ENCODE results near the gene CCR9.
A peak's percentile ranks its signal among the peaks of the same experiment; 100 is the strongest.
"Not testable (repeated sequence)": the region's sequence is repeated elsewhere in the genome, so short reads cannot be mapped to it uniquely, and the experiment has no call there.

CCR9 gene, protein sequence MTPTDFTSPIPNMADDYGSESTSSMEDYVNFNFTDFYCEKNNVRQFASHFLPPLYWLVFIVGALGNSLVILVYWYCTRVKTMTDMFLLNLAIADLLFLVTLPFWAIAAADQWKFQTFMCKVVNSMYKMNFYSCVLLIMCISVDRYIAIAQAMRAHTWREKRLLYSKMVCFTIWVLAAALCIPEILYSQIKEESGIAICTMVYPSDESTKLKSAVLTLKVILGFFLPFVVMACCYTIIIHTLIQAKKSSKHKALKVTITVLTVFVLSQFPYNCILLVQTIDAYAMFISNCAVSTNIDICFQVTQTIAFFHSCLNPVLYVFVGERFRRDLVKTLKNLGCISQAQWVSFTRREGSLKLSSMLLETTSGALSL

DNA sequence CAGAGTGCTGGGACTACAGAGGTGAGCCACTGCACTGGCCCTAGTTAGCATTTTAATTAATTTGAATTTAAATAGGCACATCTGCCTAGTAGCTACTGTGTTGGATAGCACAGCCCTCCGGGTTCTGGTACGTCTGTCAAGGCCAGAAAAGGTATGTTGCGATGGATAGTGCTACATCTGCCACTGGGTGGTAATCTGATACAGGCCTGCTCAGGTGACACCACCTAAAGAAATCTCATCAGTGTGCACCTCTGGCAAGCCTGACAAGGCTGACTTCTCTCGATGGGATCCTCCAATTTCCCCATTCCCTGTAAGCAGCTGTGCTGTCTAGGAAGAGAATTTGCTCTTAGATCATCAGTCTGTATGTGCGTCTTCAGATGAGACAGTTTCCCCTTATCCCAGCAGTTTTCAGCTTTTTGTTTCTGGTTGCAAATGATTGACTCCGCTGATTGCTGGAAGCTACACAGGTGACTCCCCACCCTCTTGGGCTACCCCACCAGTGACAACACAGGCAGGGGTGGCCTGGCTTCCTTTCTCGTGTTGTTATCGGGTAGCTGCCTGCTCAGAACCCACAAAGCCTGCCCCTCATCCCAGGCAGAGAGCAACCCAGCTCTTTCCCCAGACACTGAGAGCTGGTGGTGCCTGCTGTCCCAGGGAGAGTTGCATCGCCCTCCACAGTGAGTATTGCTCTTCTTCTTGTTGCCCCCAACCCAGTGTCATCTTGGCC is at the start of gene CCR9:
CCR9 (plus strand) TSS at position 565 of the 727 bp plus-strand sequence. CDS start 8,391 bp downstream, outside the sequence.
- peak; percentile 22 for DNase-seq

DNA sequence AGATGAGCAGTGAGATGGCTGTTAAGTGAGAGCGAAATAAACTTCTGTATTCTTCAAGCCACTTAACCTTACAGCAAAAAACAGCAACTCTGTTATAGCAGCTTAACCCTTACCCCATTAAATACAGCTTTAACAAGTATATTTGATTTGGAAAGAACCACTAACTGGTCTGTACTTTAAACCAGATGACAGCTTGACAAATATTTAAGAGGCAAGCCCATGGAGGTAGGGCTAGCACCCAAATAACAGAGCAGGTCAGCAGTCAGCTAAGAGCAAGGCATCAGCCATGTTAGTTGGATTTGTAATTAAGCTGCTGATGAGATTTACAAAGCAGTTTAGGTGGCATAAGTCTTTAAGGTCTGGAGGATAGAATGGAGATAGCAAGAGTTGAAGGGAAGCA is 47.9 kb upstream of the CCR9 start:
- DNase-seq: no peak

DNA sequence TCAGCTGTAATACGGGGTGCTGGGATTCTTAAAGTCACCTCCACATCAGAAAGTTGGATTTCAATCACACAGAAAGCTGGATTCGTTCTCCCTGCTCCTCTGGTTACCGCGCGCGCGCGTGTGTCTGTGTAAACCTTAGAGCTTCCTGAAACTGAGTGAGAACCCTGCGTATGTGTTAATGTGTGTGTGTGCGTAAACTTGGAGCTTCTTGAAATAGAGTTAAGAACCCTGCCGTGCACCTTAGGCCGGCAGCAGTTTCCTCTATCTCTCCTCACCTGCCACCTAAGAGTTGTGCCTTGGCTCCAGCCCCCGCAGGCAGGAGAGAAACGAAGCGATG is 45.0 kb upstream of the CCR9 start:
- DNase-seq: no peak

DNA sequence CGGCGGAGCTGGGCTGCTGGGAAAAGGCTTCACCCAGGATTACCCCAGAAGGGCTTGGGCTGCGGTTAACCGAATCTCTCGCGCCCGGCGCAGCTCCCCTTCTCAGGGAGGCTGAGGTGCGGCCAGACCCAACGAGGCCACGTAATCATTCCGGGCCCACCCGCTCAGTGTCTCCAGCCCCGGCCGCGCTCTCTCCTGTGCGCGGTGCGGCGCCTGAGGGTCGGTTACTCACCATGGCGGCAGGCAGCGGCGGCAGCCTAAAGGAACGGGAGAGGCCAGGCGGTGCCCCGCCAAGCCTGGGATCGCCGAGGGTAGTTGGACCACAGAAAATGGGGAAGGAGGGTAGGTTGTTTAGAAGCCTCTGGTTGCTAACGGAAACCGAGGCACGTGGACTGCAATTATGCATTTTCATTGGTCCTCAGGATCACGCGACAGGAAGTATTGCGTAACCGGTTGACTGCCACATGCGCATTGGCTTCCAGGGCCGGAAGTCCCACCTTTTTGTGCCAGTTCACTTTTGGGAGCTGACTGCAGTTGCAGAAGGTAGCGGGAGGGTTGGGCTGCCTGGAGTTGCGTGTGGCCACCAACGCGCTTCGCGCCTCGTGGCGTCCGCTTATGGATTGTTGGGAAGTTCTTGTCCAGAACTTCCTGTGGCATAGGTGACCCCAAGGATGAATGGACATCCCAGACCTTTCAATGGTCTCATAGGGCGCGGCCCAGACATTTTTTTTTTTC is 44.4 kb upstream of the CCR9 start, which contains the start of gene LZTFL1:
LZTFL1 (minus strand) TSS at position 363 of the 735 bp plus-strand sequence; CDS start at position 235, 128 bp downstream.
- DNase-seq: peak; percentile 95

DNA sequence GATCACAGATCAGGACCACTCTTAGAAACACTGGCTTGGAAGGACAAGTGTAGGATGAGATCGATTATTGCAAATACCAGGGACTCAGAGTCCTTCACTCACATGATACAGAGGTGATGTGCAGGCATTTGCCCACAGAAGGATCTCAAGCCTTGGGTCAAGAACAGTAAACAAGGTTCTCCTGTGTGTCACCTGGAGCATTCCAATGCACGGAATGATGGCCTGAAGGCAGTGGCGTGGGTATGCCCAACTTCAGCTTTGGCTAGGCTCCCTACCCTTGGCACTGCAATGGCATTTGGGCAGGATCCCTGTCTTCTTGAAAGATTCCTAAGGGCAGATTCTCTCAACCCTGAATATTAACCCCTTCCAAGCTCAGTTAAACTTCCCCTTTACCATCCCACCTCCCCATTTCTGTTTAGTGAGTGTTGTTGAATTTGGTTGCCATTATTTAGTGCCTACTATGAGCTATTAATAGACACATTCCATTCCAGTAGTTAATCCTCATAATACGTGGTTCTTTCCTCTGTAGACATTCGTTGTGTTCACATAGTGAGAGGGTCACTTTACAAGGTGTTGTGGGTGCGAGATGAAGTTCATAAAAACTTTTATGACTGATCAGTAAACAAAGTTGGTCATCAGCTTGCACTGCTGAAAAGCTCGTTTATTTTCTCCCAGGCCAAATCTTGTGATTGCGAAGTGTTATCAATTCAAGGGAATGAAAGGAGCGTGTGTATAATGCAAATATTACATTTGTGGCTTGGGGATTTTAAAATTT is 43.3 kb upstream of the CCR9 start:
- DNase-seq: no peak

DNA sequence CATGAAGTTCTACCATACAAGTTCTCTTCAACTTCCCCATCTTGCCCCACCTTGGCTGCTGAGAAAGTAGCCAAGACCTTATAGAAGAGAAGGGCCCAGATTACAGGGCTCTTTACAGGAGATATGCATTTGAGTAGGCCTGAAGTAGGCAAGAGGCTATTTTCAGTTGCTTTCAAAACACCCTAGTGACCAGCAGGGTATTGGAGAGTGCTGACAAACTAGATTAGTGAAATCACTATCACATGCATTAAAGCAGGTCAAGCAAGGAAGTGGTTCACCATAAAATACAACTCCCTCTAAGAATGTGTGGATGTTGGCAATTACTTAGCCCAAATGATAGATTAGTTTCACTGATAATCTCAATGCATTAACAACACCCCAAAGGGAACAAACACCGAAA is 41.7 kb upstream of the CCR9 start:
- DNase-seq: no peak

DNA sequence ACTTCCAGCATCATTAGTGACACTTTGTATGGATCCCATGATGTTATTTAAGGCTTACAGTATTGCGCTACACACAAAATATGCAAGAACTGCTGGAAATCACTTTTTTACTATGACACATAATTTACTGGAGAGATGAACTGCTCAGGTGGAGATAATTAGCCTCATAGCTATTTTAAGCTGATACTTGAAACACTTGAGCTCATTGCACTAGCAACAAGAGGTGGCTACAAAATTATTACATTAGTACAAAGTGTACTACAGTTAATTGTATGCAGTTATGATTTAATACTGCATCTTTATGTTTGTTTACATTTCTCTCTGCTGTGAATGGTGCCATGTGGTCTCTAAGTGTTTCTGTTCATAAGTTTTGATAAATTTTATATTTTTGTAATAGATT is 38.0 kb upstream of the CCR9 start:
- DNase-seq: no peak

DNA sequence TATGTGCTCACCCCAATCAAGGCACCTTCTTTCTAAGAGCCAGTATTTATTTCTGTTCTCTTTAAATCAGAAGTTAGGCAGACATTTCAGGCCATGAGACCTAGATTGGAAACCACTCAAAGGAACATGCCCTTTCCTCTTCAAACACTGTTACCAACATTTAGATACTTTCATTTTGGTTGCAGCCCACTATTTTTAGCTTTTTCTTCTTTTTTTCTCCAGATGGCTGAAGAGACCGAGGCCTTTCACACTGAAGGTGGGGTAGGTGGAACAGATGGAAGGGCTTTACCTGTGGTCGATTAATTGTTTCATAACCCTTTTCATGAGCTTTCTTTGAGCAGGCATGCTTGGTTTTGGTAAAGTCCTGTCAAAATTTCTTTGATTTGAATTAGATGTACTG is 33.5 kb upstream of the CCR9 start:
- no peak for DNase-seq

DNA sequence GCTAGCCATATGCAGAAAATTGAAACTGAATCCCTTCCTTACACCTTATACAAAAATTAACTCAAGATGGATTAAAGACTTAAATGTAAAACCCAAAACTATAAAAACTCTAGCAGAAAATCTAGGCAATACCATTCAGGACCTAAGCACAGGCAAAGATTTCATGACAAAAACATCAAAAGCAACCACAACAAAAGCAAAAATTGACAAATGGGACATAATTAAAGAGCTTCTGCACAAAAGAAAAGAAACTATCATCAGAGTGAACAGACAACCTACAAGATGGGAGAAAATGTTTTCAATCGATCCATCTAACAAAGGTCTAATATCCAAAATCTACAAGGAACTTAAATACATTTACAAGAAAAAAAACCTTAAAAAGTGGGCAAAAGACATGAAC is 30.0 kb upstream of the CCR9 start:
- not testable (repeated sequence) for DNase-seq

DNA sequence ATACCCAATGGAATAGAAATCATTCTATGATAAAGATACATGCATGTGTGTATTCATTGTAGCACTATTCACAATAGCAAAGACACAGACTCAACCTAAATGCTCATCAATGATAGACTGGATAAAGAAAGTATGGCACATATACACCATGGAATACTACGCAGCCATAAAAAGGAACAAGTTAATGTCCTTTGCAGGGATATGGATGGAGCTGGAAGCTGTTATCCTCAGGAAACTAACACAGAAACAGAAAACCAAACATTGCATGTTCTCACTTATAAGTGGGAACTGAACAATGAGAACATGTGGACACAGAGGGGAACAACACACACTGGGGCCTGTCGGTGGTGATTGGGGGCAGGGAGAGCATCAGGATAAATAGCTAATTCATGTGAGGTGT is 29.3 kb upstream of the CCR9 start:
- DNase-seq: not testable (repeated sequence)

DNA sequence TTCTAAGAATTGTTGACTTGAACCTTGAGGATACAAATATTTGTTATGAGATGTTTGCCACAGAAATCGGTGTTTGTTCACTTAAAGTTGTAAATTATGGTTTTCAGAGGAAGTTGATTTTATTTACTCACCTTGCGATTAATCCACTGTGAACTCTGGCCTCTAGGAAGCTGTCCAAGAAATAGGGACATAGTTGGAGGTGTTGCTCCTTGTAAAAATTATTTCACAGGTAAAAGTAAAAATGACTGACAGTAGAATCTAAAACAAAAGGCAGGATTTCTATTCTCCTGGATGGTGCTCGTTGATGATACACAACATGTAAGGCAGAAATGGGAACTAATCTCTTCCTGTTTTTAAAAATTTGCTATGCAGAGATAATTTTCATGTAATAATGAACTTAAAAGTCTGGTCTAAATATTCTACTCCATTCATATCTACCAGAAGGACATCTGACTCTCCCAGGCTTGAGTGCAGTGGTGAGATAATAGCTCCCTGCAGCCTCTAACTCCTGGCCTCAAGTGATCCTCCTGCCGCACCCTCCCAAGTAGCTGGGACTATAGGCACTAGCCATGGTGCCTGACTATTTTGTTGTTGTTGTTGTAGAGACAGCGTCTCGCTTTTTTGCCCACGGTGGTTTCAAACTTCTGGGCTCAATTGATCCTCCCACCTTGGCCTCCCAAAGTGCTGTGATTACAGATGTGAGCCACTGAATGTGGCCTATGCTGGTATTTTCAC is 27.4 kb upstream of the CCR9 start:
- no peak for DNase-seq

DNA sequence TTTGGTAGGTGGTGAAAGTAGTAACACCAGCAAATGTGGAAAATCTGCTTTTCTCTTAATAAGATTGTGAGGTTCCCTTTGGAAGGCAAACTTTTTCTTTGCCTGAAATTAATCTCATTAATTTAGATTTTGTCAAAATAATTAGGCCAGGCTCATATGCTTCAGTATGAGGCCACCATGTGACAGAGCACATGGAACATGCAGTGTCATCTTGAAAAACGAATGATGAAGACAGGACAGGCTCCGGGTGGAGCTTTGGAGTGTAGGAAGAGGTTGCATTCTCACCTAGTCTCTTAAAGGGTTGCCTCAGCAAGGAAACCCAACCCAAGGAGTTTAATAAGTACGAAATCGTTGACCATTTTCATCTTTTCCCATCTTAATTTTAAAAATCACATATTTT is 25.9 kb upstream of the CCR9 start:
- no peak for DNase-seq

DNA sequence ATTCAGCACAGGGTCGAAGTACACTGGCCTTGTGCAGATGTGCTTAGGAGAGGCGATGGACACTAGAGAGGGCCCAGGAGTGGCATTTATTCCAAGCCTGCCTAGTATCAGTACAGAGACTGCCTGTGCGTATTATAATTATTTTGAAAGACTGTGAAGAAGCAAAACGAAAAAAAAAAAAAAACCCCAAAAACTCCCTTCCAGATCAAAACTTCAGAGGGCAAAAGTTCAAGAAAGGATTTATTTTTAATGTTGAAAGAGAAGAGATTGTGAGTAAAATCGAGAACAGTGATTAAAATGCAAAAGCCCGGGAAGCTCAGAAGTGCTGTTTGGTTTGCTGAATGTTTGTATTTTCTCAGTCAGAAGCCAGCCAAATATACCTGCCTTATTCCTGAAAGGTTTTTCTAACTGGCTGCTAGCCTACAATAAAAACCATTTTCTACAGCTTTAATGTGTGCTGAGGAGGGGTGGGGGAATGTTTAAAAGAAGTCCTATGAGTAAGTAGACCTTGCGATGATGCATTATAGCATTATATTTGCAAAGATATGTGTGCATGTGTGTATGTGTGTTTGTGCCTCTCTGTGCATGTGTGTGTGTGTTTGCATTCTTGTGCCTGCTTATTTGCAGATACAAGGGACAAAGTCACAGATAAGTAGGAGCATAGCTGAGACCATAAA is 25.2 kb upstream of the CCR9 start:
- DNase-seq: no peak

DNA sequence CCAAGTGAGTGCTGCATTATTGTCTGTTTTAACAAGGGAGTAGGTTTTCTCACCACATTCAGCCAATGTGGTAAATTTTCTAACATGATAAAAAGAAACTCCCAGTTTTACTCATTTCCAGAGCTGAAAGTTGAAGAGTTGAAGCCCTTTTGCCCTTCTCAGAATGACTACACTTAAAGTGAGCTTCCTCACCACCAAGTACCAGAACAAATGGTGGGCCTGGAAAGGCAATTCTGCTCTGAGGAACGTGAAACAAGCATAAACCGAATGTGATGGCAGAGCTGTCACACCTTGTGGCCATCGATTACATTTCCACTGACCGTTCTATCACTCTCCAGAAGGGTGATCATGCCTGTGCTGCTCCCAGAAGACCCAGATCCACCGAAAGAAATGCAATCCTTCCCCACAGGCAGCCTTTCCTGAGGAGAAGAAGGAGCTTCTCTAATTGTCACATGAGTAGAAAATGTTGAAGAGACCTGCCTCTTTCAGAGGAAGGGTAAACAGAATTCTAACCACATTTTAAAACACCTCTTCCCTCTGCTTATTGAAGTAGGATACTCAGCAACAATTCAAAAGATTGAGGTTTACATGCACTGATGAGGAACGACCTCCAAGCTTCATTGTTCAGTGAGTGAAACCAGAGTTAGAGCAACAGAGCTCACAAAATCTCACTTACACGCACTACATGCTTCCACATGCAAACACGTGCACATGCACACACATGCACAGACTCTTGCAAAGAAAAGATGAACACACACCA is 21.4 kb upstream of the CCR9 start:
- no peak for DNase-seq

DNA sequence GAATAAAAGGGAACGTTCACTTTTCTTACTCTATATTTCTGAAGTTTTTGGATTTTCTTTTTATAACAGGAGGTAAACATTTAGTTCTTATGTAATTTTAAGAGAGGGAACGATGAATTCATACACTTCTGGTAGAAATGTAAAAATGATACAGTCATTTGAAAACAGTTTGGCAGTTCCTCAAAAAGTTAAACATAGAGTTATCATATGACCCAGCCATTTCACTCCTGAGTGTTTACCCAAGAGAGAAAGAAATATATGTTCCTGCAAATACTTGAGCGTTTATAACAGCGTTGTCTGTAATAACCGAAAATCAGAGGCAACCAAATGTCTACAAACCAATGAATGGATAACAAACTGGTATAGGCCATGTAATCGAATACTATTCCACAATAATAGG is 20.8 kb upstream of the CCR9 start:
- no peak for DNase-seq

DNA sequence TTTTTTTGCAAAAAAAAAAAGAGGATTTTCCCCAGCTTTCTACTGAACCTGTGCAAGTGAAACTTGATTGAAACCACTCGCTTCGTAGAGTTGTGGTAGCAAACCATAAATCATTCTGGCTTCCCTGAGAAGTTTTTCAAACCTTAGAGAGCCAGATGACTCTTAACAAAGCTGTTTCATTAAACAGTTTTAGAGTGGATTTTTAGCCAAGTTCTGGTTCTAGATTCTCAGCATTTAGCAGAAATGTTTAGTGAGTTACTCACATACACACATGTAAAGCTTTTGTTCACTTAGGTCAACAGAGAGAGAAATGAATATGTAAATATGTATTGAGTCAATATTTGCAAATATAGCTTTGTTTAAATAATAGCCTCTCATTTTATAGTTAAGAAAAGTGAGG is 18.1 kb upstream of the CCR9 start:
- DNase-seq: no peak

DNA sequence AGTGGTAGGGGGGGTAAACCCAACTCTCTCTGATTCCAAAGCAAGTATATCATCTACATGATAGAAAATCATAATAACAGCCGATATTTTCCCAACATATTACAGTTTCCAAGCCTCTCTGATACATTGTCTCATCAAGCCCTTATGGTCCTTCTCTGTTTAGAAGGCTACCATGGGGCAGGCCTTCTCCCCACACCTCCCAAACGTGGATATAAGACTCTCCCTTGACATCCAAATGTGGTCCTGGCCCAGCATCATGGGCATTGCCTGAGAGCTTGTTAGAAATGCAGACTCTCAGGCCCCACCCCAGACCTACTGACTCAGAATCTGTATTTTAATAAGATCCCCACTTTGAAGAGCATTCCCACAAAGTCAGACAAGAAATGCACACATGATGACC is 17.7 kb upstream of the CCR9 start:
- DNase-seq: no peak

DNA sequence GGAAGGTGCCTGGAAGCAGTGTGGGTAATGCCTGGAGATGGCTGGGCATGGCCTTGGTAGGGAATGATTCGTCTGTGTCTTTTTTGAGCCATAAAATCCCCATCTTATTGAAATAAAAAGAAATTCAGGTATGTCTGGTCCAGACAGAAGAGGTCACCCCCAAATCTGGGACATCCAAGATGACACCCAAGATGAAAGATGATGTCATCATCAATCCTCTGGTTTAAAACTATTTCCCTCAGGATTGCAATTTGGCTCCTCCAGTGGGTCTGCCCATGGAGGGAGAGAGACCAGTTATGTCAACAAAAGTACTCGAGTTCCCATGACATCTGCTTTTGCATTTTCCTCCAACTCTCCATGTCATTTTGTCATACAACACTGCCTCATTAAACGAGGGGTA is 16.7 kb upstream of the CCR9 start:
- DNase-seq: no peak

DNA sequence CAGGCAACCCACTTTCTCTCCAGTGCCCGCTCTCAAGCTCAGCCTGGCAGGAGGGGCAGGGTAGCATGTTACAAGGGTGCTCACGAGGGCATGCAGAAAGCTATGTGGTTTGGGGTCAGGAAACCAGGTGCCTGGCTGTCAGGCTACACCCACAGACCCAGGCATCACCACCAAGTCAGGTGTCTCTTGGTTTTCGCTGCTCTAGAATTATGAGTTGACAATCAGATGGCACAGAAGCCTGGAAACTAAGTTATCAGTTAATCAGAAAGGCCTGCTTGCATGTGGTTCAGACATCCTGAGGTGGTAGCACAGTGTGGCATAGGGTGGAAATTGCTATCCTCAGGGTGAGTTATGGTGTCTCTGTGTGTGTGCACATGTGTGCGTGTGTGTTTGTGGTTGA is 16.2 kb upstream of the CCR9 start:
- peak; percentile 81 for DNase-seq

DNA sequence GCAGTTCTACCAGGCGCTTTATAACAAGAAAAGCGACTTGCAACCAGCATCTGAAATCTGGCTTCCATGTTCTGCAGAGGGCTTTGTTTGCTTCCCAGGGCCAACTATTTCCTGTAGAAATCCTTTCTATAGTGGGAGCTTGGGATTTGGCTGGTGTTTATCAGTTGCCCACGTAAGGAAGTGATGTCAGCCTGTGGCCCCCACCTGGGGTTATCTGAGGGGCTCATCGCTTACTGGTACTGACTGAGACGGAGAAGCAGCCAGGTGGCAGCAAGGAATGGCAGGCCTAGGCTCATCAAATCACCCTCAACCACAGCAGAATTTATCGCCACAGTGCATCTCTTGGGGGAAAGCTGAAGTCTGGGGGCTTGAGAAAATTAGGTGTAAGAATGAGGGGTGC is 14.6 kb upstream of the CCR9 start:
- no peak for DNase-seq

DNA sequence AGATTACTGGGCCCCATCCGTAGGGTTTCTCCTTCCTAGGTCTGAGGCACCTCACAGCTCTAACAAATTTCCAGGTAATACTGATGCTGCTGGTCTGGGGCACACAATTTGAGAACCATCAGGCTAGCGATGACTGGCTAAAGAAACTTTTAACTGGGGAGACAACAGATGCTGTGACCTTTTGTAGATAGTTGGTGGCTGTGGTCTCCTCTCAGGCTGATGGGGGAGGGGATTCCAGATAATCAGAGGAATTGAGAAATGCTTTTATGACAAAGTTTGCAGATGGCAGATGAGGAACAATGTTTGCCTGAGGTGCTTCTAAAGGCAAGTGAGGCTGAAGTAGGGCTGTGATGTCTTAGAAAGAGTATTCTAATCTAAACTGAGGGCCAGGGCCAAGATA is 13.8 kb upstream of the CCR9 start:
- DNase-seq: no peak
